Midbrain (tissue), 1 donor: ENCODE data around the gene PTPRN2.
"Not testable (repeated sequence)": the region's sequence is repeated elsewhere in the genome, so short reads cannot be mapped to it uniquely, and the experiment has no call there.

ENCODE experiments used
- DNase-seq: peaks from one replicate; lab custom pipeline; 2025; lab: John Stamatoyannopoulos, UW

PTPRN2 gene

DNA sequence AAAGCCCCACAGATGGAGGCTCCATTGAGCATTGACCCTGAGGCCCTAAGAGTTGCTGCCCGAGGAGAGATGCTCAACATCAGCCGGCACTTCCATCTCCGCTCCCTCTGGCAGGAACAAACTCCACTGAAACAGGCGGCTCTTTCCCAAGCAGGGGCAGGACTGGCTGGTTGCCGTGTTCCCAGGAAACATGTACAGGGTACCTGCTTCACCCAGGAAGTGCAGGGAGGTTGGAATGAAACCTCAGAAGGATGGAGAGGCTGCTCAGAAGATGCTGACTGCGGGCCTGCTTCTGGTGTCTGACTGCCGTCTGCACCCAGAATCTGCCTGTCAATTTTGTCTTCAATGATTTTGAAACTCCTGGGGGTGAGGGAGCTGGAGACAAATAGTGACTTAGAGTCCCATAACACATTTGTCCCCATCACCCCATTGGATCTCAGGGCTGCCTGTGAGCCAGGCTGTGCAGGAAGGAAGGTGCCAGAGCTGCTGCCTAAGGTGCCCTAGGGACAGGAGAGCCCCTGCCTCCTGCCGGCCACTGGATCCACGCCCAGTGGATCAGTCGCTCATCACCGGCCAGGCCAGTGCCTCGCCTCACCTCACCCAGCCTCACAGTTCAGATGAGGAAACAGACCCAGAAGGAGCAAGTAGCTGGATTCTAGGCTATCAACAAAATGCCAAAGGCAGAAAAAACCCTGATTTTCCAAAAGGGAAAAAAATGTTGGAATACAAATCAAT lies 237.3 kb downstream of the PTPRN2 start:
- no peak for DNase-seq

DNA sequence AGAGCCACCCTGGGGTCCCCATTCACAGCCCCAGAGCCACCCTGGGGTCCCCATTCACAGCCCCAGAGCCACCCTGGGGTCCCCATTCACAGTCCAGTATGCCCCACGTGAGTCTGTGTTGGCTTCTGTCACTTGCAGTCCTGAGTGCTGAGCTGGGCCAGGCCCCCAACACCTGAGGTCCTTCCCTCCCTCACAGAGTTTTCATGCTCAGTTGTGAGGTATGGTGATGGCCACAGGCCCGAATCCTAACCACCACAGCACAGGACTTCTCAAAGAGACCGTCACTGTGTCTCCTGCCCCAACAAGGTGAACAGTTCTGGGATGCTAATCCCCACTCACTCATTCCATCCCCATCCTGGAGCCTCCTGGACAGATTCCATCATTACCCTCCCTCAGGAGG lies 239.2 kb downstream of the PTPRN2 start:
- no peak for DNase-seq

DNA sequence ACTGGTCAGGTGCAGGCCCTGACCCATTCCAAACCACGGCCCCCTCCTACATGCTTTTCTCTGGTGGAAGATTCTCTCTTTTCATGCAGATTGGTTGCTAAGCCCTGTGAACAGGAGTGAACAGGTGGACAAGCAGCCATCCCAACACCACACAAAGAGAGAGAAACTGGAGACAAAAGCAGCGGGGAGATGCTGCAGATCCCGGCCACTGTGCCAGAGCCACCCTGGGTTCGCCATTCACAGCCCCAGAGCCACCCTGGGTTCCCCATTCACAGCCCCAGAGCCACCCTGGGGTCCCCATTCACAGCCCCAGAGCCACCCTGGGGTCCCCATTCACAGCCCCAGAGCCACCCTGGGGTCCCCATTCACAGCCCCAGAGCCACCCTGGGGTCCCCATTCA lies 239.6 kb downstream of the PTPRN2 start:
- not testable (repeated sequence) for DNase-seq

DNA sequence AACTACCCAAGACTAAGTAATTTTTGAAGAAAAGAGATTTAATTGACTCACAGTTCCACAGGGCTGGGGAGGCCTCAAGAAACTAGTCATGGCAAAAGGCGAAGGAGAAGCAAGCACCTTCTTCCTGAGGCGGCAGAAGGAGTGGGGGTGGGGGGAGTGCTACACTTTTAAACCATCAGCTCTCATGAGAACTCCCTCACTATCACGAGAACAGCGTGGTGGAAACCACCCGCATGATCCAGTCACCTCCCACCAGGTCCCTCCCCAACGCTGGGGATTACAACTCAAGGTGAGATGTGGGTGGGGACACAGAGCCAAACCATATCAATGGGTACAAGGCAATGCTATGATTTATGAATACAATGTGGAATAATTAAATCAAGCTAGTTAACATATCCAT lies 241.9 kb downstream of the PTPRN2 start:
- DNase-seq: no peak

DNA sequence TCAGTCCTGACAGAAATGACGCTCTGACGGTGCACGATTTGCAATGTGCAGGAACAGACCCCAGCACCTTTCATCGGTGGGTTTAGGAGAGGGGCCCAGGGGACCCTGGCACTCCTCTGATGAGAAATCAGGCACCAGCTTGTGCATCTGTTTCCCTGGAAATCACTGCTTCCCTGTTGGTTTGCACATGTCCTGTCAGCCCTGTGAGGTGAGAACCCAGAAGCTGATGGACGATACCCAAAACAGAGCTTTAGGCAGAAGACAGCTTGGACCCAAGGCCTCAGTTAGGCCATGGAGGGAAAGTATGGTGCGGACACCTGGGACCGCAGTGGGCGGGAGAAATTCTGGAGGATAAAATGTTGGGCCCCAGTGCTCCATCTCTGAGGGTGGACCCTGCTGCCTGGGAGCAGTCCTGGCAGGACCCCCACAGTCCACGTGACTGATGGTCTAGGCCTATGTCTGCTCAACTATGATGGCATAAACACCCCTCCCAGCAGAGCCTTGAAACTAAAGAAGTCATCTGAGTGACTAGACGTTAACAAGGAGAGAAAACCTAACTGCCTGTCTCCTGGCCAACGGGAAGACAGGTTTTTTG lies 242.8 kb downstream of the PTPRN2 start:
- DNase-seq: no peak

DNA sequence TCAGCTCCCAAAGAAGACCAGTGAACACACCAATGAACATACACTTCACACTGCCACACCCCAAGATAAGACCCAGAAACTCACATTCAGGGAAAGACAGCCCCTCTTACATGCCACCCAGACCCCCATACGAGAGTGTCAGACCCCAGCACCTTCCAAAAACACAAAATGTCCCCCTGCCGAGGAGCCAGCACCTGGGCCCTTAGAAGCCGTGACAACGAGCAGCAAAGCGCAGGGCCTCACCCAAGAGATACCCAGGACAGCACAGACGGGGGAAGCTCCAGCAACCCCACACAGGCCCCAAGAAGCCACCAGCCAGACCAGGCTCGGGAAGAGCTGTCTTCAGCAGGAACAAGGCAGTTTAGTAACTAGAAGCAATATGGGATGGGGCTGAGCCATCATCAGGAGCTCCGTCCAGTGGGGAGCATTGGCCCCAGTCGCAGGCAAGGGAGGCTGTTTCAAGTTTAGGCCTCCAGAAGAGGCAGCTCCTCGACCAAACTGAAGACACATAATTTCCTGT lies 243.6 kb downstream of the PTPRN2 start:
- no peak for DNase-seq

DNA sequence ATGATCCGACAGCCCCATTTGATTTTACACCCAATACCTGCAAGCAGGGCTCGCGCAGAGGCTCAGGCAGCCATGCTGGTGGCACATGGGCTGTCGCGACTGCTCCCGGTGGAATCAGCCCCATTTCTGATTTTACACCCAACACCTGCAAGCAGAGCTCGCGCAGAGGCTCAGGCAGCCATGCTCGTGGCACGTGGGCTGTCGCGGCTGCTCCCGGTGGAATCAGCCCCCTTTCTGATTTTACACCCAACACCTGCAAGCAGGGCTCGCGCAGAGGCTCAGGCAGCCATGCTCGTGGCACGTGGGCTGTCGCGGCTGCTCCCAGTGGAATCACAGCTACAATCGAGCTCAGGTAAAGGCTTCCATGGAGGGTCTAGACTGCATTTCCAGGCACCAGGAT lies 244.1 kb downstream of the PTPRN2 start:
- DNase-seq: no peak

DNA sequence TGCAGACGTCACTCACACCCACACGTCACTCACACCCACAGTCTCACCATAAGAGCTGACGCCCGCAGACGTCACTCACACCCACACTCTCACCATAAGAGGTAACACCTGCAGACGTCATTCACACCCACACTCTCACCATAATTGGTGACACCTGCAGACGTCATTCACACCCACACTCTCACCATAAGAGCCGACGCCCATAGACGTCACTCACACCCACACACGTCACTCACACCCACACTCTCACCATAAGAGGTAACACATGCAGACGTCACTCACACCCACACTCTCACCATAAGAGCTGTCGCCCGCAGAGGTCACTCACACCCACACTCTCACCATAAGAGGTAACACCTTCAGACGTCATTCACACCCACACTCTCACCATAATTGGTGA lies 246.5 kb downstream of the PTPRN2 start:
- not testable (repeated sequence) for DNase-seq

DNA sequence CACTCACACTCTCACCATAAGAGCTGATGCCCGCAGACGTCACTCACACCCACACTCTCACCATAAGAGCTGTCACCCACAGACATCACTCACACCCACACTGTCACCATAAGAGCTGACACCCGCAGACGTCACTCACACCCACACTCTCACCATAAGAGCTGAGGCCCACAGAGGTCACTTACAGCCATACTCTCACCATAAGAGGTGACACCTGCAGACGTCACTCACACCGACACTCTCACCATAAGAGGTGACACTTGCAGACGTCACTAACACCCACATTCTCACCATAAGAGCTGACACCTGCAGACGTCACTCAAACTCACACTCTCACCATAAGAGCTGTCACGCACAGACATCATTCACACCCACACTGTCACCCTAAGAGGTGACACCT lies 250.7 kb downstream of the PTPRN2 start:
- DNase-seq: not testable (repeated sequence)

DNA sequence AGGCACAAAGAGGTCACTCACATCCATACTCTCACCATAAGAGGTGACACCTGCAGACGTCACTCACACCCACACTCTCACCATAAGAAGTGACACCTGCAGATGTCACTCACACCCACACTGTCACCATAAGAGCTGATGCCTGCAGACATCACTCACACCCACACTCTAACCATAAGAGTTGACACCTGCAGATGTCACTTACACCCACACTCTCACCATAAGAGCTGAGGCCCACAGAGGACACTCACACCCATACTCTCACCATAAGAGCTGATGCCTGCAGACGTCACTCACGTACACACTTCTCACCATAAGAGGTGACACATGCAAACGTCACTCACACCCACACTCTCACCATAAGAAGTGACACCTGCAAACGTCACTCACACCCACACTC lies 255.1 kb downstream of the PTPRN2 start:
- DNase-seq: not testable (repeated sequence)

DNA sequence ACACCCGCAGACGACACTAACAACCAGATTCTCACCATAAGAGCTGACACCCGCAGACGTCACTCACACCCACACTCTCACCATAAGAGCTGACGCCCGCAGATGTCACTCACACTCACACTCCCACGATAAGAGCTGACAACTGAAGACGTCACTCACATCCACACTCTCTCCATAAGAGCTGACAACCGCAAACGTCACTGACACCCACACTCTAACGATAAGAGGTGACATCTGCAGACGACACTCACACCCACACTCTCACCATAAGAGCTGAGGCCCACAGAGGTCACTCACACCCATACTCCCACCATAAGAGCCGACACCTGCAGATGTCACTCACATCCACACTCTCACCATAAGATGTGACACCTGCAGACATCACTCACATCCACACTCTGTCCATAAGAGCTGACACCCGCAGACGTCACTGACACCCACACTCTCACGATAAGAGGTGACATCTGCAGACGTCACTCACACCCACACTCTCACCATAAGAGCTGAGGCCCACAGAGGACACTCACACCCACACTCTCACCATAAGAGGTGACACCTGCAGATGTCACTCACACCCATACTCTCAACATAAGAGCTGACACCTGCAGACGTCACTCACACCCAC lies 255.7 kb downstream of the PTPRN2 start:
- not testable (repeated sequence) for DNase-seq

DNA sequence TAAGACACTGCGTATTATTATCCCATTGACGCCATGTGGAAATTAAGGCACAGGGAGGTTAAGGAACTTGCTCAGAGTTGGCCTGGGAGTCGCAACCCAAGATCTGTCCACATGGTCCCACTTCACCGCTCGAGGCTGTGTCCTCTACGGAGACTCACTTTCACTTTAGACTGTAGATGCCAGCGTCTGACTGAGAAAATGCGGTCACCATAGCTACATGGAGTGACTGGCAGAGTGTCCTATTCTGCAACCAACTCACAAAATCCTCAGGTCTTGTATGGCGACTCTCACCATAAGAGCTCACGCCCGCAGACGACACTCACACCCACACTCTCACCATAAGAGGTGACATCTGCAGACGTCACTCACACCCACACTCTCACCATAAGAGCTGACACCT lies 257.9 kb downstream of the PTPRN2 start:
- no peak for DNase-seq

DNA sequence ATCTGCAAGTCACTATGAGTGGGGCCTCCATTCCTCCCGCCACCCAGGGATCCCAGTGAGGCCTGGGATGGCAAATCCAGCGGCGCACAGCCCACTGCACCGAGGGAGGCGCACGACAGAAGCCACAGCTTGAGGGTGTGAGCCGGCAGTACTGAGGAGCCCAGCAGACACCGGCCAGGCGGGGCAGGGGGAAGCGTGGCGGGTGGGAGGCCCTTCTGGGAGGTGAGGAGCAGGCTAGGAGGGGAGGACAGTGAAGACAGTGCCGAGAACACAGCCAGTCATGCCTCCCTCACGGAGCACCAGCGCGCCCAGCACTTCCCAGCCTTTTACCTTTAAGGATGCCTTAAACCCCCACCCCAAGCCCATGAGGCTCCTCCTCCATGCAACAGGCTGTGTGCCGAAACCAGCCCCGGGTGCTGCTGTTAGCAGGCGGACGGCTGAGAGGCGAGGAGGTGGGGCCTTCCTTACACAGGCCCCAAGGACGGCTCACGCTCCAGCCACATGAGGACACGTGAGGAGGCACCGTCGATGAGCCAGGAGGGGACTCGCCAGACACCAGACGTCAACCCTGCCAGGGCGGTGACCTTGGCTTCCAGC lies 258.5 kb downstream of the PTPRN2 start:
- DNase-seq: no peak

DNA sequence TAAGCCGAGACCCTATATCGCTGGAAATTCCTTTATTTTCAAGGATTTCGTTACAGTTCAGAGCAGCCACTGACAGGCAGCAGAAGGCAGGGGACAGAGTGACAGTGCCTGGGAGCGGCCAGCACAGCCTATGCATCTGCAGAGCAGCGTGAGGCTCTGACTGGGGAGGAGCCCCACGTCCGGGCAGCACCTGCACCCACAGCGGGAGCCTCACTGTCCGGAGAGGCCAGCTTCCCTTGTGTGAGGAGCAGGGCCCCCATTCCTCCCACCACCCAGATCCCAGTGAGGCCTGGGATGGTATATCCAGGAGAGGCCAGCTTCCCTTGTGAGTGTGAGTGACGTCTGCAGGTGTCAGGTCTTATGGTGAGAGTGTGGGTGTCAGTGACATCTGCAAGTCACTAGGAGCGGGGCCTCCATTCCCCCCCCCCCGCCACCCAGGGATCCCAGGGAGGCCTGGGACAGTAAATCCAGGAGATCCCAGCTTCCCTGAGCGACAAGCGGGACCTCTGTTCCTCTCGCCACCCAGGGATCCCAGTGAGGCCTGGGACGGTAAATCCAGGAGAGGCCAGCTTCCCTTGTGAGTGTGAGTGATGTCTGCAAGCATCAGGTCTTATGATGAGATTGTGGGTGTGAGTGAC lies 259.1 kb downstream of the PTPRN2 start:
- no peak for DNase-seq

DNA sequence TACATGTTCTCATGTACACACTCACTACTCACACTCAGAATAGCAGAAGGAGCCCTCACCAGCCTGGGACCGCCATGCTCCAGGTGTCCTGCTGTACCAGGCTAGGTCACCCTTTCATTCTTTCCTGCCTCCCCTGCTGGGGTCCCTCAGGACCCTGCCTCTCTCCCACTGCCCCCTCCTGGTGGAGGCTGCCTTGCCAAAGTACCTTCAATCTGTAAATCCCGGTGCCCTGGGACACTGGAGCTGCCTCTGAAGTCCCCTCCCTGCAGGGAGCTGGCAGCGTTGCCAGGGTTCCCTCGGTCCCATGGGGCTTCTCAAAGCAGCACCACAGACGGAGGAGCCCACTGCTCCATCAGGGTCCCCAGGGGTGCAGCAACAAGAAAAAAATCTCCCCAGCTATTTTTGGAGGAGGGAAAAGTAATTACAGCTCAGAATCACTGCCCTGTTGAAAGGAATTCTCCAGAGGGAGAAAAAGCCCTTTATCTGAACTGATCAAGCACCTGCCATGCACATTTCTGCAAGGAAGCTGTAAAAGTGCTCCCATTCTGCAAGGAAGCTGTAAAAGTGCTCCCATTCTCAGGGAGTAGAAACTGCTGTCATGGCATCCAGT lies 259.9 kb downstream of the PTPRN2 start:
- DNase-seq: no peak

DNA sequence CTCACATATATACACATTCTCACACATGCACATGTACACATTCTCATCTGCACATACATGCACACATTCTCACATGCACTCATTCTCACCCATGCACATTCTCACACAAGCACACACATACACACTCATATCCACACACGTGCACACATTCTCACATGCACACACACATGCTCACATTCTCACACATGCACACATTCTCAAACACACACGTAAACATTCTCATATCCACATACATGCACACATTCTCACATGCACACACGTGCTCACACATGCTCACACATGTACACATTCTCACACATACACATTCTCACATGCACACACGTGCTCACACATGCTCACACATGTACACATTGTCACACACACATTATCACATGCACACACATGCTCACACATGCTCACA lies 260.6 kb downstream of the PTPRN2 start:
- DNase-seq: no peak

DNA sequence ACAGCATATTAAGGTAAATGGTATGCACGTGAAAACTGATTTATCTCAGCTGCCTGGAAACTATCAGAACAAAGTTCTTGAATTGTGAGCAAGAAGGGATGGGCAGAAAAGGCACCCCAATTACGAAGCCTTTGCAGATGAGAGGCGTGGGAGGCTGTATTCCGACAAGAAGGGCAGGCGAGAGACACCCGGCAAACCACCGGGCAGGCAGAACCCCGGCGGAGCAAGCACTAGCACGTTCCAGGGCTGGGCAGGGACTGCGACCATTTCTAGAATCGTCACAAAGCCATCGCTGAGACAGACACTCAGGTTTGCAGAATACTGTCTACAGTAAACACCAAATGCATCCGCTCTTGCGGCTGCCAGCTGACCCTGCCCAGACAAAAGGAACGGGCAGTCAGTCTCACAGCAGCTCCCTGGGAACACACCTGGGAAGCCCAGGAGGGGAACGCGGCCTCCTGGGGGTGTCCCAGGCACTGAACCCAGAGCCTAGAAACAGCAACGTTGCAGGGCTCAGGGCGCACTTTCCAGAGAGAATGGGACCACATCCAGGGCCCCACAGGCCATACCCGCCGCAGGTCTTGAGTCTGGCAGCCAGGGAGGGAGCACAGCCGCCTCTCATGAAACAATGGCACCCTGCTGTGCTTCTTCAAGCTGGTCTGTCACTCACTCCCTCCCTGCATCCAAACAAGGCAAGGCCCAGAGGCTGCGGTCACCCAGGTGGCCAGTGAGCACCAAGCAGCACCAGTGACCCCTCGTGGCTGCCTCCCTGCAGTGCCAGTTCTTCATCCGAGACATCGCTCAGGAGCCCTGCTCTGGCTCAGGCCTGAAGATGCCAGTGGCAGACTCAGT lies 261.9 kb downstream of the PTPRN2 start:
- DNase-seq: peak; percentile 42

DNA sequence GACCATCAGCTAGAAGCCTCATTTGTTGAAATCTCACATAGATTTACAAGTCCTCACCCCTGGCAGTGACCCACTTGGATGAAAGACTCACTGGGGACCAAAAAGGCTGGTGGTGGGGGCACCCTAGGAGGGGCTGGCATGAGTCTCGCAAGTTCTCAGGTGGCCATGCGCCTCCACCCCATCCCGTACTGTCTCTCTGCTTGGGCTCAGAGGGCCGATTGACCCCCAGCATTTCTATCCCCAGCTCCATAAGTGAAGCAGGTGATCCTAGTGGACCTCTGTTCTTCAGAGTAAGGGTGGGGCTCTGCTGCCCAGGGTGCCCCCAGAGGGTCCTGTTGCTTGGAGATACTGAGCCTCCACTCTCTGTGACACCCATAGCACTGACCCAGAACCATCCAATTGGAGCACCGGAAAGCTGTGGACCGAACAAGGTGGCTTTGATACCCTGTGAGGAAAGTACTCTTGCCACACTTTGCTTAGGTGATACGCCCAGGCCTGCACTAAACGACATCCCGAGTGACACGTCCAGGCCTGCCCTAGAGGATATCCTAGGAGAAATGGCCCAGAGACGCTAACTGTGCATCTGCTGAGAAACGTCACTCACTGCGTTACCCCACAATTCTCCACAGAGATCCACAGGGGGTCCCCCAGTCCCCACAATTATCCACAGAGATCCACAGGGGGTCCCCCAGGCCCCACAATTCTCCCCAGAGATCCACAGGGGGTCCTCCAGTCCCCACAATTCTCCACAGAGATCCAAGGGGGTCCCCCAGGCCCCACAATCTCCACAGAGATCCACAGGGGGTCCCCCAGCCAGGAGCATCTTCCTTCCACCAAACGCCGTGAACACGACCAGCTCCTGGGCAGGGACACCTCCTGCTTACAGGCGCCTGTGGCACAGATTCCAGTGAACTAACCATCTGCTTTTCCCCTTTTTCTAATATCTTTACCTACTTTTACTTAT lies 262.9 kb downstream of the PTPRN2 start:
- no peak for DNase-seq

DNA sequence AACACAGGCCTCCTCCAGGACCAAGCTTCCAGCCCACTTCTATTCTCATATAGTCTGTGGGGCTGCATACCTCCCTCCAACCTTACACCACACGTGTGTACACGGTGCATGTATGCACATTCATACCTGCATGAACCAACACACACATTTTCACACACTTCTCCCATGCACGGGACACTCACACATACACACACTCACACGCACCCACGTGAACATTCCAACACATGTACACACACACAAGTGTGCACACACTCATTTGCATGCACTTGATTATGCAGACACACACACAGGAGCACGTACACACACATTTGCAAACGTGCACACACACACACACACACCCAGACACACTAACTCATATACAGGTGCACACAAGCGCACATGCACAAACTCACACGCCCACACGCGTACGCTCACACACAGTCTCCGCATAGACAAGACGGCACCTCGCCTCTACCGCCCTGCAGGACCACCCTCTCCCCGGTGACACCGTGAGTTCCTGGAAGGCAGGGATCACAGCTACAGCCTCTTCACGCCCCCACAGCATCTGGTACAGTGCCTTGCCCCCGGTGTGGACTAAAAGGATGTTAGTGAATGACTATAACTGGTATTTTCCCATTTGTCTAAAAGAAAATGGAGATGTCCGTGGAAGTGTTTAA lies 263.8 kb downstream of the PTPRN2 start:
- DNase-seq: no peak
